HG02981 (cell line): ENCODE data around the gene SLA2.
"Not testable (repeated sequence)": the region's sequence is repeated elsewhere in the genome, so short reads cannot be mapped to it uniquely, and the experiment has no call there.

ENCODE experiments used
- ATAC-seq: cut with Tn5 transposase; IDR thresholded peaks from one replicate; pipeline ENCODE4 v1.9.1; 2021; ENCODE audit warnings: mild to moderate bottlenecking, moderate library complexity; ENCODE audit not compliant: unreplicated experiment

Gene SLA2

GRCh38 chr20:36613974-36614373 is 32.0 kb downstream of the SLA2 start:
- no peak for ATAC-seq

- no peak for ATAC-seq
These were observed 34.4 kb downstream of the SLA2 start for GRCh38 chr20:36611625-36612024.

GRCh38 chr20:36608388-36608728 is 37.6 kb downstream of the SLA2 start:
- not testable (repeated sequence) for ATAC-seq

GRCh38 chr20:36607586-36608387 is 38.2 kb downstream of the SLA2 start:
- no peak for ATAC-seq

- ATAC-seq: no peak
These were observed 39.6 kb downstream of the SLA2 start for GRCh38 chr20:36606158-36607066.

- peak; percentile 82 for ATAC-seq
These were observed 40.4 kb downstream of the SLA2 start, which contains the start of gene RAB5IF for GRCh38 chr20:36605399-36606157. RAB5IF (plus strand) TSS chr20:36605779; CDS start chr20:36605952, 173 bp downstream.

GRCh38 chr20:36604952-36605398 is 41.0 kb downstream of the SLA2 start:
- peak; percentile 30 for ATAC-seq

GRCh38 chr20:36601540-36601939 is 44.5 kb downstream of the SLA2 start:
- ATAC-seq: no peak

- ATAC-seq: no peak
These were observed 46.1 kb downstream of the SLA2 start for GRCh38 chr20:36599912-36600345.

- ATAC-seq: no peak
These were observed 52.6 kb downstream of the SLA2 start for GRCh38 chr20:36593347-36593929.

- no peak for ATAC-seq
These were observed 53.9 kb downstream of the SLA2 start for GRCh38 chr20:36591854-36592641.

- no peak for ATAC-seq
These were observed 54.7 kb downstream of the SLA2 start for GRCh38 chr20:36591281-36591680.

- ATAC-seq: no peak
These were observed 58.5 kb downstream of the SLA2 start for GRCh38 chr20:36587388-36588070.

GRCh38 chr20:36585410-36586125 is 60.4 kb downstream of the SLA2 start:
- ATAC-seq: no peak

- ATAC-seq: no peak
These were observed 61.9 kb downstream of the SLA2 start for GRCh38 chr20:36584018-36584481.

- no peak for ATAC-seq
These were observed 63.2 kb downstream of the SLA2 start for GRCh38 chr20:36582821-36583220.

GRCh38 chr20:36582322-36582721 is 63.7 kb downstream of the SLA2 start:
- ATAC-seq: no peak

GRCh38 chr20:36579996-36580545 is 65.9 kb downstream of the SLA2 start:
- no peak for ATAC-seq
